Right ventricle myocardium inferior (tissue), 1 donor: ENCODE measurements around the gene NFKBIE. TPM values are rescaled to one million over a fixed set of nuclear protein-coding genes. Genes with fewer than 3 reads are reported as not detected.

Source experiments
- ATAC-seq: fragments of 200-7000 bp; cut with Tn5 transposase; one replicate; pipeline ENCODE4 v1.9.1; 2020; ENCODE audit warnings: mild to moderate bottlenecking, moderate library complexity
- DNase-seq: peaks from one replicate; pipeline ENCODE4 v3.0.0; 2021; ENCODE audit errors: missing footprints
- intact Hi-C: fragments of 100-400 bp; cut with DNase I; formaldehyde crosslinking; loops from one replicate; pipeline ENCODE4 v1.11.0; 2022
- total RNA-seq: library from RNA; stranded (reverse); fragmentation: NEBNext Ultra II Directional; extraction: Animal tissue kit (Norgen Biotek cat#: 25700); gene quantifications from one replicate; pipeline ENCODE4 v1.2.1, GENCODE V29; 2021
- donor health status: DM: no; HTN: yes; CAD: no; lungs with severe emphysema.

NFKBIE gene
- total RNA-seq, 1 donor from 2014 or later = 2.4 TPM

- no peak for DNase-seq
- intact Hi-C loops = no loop called here
- no peak for ATAC-seq
Observed at GRCh38 chr6:44298864-44299263, 33.5 kb upstream of the NFKBIE start.

DNA sequence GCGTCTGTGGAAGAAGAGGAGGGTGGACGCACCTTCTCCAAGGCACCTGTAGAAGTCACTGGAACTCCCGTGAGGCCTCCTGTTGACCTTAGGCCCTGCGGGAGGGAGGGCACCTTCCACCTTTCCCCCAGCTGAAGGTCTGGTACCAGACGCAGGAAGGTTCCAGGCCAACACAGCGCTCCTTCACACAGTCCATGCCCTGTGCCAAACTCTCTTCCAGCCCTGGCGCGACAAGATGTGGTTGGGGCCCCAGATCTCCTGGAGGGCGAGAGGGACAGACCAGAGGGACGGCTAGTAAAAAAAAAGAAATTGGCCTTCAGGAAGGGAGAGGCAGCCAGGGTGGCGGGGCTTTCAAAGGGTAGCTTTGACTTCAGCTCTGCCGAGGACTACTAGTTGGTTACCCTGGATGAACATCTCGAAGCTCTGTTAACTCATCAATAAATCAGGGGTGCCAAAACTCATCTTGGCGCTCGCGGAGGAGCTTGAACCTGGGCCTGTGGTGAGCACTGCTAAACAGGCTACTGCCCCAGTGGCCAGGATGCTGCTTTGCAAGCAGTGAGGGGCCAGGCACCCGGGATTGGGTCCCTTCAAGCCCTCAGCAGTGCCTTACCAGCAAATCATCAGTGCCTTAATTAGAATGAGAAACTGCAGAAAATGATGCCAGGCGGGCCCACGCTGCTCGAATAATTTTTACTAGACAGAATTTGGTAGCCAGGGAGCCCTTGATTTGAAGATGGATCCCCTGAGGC lies 32.9 kb upstream of the NFKBIE start:
- intact Hi-C loops = no loop called here
- ATAC-seq = peak; percentile 1

DNA sequence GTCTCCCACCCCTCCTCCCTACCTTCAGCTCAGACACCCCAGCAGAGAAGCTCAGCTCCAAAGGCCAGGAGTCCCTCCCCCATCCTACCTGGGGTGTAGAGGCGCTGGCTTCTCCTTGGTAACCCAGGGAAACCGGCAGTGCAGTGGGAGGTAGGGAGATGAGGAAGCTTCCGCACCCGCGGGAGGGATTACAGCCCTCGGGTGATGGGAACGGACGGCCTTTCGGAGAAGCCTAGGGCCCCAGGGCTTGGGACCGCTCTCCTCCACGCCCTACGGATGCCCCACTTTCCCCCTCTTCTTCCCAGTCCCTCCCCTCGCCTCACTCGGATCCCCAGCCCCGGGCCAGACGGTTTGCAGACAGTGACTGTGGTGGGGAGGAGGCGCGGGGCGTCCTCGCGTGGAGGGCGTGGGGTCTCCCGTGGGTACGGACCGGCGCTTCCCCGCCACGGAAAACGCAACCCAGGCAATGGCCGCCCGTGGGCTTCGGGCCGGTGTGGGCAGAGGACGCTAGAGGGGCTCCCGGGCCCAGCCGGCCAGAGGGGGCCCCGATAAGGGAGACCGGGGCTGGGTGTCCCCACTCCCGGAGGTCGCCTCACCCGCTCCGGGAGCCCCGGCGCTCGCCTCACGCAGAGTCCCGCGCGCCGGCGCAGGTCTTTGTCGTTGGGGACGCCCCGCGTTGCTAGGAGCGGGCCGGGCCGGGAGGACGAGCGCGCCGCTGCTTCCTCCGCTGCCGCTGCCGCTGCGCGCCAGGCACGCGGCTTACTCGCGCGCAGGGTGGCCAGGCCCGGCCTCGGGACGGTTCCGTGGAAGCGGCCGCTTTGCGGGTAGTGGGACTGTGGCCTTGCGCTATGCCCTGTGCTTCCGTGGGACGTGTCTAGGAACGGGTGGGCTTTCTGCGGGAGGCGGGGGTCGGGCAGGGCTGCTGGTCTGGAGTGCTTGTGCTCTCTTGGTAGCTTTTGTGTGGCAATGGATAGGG lies 32.0 kb upstream of the NFKBIE start:
- intact Hi-C loops = no loop called here
- no peak for DNase-seq
- peak; percentile 68 for ATAC-seq

More for the DNA sequence above, 32.9 kb upstream of the NFKBIE start:
- no peak for DNase-seq

GRCh38 chr6:44294832-44295791 lies 29.8 kb upstream of the NFKBIE start:
- no peak for ATAC-seq
- no peak for DNase-seq
- intact Hi-C loops = no loop called here

GRCh38 chr6:44292661-44293365 lies 27.5 kb upstream of the NFKBIE start:
- DNase-seq (no peak), ATAC-seq (no peak)
- intact Hi-C loops = no loop called here

DNA sequence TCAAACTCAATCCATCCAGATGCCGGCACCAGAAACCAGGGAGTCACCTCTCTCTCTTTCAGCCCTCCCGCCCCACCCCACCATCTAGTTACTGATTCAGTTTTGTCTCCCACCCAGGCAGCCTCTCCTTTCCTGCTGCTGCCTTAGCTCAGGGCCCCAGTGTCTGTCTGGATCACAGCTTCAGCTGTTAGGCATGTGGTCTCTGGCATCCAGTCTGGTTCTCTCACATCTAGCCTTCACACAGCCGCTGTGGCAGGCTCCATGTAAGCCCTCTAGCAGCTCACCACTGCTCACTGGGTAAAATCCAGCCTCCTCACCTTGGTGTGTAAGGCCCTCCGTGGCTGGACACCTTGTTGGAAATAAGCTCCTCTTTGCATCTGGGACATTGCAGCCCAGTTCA lies 26.5 kb upstream of the NFKBIE start:
- intact Hi-C loops = no loop called here
- DNase-seq (no peak), ATAC-seq (no peak)

DNA sequence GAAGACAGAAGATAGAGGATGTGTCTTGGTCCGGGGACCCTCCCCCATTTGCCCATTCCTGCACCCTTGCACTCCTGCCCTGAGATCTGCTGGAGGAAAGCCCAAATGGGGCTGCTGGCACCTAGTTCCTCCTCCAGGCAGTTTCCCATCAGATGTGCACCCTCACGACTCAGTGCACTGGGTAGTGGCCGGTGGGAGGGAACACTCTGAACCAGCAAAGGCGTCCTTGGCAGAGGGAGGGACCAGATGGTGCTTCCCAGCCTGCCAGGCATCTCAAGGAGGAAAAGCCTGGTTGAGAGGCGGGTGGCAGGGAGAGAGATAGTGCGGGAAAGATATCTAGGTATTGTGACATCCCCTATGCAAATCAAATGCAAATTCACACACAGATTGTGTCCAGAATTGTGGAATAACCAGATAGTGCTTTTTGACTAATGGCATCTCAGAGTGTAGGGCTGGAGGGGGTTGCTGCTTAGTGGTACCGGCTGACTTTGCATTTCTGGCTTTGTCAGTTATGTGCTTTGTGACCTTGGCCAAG lies 24.4 kb upstream of the NFKBIE start:
- DNase-seq (no peak), ATAC-seq (no peak)
- intact Hi-C loops = no loop called here

GRCh38 chr6:44286747-44287146 lies 21.4 kb upstream of the NFKBIE start:
- no peak for ATAC-seq
- intact Hi-C loops = no loop called here

GRCh38 chr6:44286285-44286565 lies 20.9 kb upstream of the NFKBIE start:
- DNase-seq (no peak), ATAC-seq (no peak)
- intact Hi-C loops = no loop called here

More at GRCh38 chr6:44286747-44287146, 21.4 kb upstream of the NFKBIE start:
- DNase-seq = no peak

DNA sequence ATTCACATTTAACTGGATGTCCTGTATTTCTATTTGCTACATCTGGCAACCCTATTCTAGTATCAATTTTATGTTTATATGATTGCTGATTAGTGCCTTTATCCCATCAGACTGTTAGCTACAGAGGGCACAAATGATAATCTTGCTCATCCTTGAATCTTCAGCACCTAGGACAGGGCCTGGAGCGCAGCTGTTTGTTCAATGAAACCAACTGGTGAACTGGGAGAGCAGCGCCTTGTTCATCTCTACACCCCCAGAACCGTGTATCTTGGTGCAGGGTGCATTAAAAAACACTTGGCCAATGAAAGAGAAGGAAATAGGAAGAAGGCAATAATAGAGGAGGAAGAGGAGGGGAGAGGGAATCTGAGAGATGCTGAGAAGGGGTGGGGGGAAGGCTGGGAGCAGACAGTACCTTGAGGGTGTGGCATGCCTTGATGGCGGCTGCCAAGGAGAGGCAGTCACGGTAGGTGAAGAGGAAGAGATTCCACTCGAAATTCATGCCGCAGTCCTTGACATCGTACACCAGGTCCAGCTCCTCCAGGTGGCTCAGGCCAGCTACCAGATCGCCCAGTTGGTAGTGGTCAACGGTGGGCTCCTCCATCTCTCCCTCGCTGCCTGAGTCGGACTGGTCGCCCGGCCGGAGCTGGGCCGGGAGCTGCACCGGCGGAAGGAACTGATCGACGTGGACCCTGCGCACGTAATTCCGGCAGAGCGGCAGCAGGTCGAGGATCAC lies 20.4 kb upstream of the NFKBIE start:
- no peak for DNase-seq

DNA sequence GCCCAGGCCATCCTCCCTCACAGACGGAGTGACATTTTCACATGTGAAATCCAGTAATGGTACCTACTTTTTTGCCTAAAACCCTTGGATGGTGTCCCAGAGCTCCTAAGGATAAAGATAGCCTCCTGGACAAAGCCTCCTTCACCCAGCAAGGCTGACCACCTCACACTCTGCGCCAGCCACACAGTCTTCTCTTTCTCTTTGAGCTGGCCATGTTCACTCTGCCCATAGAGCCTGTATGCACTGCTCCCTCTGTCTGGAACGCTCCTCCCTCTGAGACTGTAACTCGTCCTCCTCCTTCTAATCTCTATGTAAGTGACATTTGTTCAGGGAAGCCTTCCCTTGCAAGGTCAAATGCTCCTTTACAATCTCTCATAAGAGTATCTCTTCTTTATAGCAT lies 19.5 kb upstream of the NFKBIE start:
- intact Hi-C loops = no loop called here
- DNase-seq = no peak

More for the DNA sequence above, 20.4 kb upstream of the NFKBIE start:
- no peak for ATAC-seq
- intact Hi-C loops = no loop called here

GRCh38 chr6:44284121-44284520 lies 18.8 kb upstream of the NFKBIE start:
- ATAC-seq (no peak), DNase-seq (no peak)
- intact Hi-C loops = no loop called here

More for the DNA sequence above, 19.5 kb upstream of the NFKBIE start:
- no peak for ATAC-seq

DNA sequence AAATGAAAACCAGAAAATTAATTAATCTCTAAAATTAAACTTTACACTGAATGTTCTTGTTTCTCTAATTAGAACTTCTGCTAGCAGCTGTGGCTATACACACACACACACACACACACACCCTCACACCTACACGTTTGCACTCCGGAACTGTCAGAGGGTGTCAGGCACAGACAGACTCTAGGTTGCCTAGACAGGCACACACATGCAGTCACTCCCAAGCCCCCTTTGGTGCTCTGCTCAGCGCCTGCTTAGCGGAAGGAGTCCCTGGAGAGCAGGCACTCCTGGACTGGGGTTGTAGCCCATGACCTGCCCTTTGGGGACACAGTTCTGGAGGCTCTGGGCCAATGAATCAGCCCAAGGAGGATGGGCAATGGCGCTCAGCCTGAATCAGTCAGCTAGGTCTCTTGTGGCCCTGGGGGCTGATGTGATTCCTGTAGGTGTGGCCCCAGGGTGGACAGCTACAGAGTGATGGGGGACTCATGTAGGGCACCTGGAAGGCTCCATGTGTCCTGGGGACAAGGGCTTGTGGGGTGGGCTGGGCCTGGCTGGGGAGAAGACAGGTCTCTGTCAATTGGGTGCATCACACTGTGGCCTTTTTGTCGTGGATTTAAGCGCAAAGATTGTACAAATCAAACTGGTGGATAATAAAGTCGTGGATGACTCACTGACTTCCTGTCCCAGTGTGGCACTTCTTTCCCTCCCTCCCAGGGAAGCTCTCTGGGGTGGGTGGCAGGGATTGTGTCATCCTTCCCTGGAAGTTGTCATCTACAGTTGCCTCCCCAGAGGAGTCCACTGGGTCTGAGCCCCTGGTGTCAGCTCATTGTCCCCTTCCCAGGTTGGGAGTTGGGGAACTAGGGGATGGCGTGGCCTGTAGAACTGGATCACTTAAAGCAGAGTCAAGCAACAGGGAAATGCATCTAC lies 13.7 kb upstream of the NFKBIE start:
- no peak for ATAC-seq
- DNase-seq = no peak
- intact Hi-C loops = no loop called here

DNA sequence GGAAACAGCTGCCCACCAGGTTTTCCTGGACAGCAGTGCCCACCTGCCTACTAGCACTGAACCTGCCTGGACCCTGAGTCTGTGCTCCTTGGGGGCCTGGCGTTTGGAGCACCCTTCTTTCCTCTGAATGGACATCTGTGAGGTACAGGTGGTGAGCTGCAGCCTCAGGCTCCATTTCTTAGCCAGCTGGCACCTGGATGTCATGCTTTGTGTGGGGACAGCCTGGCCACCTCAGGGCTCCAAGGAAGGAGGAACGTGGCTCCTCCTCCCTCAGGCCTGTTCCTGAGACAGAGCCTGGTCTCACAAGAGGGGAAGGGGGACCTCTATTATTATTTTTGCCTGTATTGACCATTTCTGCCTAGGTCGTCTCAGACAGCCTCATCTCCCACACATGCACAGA lies 13.0 kb upstream of the NFKBIE start:
- ATAC-seq (no peak), DNase-seq (no peak)
- intact Hi-C loops = no loop called here

DNA sequence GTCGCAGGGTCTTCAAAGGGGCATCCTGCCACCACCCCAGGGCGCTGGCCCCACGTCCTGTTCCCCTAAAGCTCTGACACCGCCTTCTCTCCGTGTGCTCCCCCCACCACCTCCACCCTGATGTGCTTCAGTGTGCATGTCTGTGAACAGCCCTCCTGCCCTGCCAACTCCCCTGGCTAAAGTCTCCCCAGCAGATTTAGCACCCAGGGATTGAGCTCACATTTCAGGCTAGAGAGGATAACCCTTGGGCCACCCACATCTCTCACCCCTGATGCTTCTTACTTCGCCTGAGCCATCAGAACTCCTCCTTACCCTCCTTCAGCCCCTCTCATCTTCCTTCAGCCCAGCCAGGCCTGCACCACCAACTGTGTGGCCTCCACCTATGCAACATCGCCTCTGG lies 12.4 kb upstream of the NFKBIE start:
- intact Hi-C loops = no loop called here
- DNase-seq = no peak
- ATAC-seq = no peak
